TTC549 (cell line): ENCODE data around the gene SYNGR3.
"Not testable (repeated sequence)": the region's sequence is repeated elsewhere in the genome, so short reads cannot be mapped to it uniquely, and the experiment has no call there.

ENCODE experiments used
- FAIRE-seq: peaks from 2 replicates; lab custom pipeline; 2012; peaks lifted over from hg19 to GRCh38; lab: Jason Lieb, UNC

The SYNGR3 gene

DNA sequence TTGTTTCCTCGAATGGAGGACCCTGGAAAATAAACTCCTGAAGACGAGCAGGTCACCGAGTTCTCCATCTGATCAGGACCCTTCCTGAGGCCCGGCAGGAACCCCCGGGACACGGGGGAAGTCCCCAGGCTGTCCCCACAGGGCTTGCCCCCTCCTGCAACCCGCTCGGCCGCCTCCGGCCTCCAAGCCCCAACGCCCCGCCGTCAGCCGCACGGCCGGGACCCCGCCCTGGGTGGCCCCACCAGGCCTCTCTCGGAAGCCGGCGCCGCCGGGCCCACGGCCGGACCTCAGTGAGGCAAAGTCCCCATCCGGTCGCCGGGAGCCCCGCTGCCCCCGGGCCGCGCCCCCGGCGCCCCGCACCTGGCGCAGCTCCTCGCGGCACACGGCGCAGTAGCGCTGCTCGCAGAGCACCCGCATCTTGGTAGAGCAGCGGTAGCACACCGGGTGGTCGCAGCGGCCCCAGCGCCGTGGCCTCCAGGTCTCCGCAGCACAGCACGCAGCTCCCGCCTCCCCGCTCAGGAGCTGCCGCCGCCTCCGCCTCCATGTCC, 19.5 kb downstream of the SYNGR3 start:
- no peak for FAIRE-seq

DNA sequence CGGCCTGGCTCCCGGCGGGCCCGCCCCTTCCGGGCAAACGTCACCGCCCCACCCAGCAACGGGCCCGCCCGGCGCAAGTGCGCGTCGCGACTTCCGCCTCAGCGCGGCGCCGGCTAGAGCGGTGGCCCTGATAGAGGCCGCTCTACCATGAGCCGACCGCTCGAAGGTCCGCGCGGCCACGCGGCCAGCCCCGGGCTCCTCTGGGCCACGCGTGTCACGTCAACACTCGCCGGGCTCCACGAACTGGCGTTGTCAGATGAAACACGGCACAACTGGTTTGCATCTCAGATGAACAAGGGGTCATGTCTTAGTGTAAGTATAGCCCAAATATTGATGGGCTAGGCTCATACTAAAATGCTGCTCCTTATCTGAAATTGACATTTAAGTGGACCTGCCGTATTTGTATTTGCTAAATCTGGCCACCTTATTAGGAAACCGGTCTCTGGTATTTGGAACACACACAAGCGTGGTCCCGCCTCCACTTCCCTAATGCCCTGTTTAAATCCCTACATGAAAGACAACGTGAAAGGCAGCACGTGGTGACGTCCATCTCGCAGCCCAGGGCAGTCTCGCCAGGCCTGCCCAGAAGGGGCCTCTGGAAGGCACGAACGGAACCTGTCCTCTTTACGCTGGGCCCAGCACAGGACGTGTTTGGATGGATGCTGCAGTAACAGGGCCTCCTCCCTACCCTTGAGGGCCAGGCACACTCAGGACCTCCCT, 20.2 kb downstream of the SYNGR3 start, which contains the start of gene ZNF598:
ZNF598 (minus strand) TSS at position 31 of the 720 bp plus-strand sequence.
- no peak for FAIRE-seq

DNA sequence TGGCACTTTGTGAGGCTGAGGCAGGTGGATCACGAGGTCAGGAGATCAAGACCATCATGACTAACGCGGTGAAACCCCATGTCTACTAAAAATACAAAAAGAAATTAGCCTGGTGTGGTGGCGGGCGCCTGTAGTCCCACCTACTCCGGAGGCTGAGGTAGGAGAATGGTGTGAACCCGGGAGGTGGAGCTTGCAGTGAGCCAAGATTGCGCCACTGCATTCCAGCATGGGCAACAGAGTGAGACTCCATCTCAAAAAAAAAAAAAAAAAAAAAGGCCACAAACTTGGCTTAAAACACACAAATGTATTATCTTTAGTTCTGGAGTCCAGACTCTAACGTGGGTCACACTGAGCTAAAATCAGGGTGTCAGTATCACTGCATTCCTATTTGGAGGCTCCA, 22.0 kb downstream of the SYNGR3 start:
- FAIRE-seq: not testable (repeated sequence)

DNA sequence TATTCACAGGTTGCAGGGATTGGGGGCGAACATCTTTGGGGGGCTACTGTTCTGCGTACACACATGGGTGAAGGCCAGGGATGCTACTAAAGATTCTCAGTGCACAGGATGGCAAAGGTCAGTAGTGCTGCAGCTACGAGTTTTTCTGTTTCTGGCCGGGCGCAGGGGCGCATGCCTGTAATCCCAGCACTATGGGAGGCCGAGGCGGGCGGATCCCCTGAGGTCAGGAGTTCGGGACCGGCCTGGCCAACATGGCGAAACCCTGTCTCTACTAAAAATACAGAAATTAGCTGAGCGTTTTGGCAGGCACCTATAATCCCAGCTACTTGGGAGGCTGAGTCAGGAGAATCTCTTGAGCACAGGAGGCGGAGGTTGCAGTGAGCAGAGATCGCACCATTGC, 23.8 kb downstream of the SYNGR3 start:
- no peak for FAIRE-seq

DNA sequence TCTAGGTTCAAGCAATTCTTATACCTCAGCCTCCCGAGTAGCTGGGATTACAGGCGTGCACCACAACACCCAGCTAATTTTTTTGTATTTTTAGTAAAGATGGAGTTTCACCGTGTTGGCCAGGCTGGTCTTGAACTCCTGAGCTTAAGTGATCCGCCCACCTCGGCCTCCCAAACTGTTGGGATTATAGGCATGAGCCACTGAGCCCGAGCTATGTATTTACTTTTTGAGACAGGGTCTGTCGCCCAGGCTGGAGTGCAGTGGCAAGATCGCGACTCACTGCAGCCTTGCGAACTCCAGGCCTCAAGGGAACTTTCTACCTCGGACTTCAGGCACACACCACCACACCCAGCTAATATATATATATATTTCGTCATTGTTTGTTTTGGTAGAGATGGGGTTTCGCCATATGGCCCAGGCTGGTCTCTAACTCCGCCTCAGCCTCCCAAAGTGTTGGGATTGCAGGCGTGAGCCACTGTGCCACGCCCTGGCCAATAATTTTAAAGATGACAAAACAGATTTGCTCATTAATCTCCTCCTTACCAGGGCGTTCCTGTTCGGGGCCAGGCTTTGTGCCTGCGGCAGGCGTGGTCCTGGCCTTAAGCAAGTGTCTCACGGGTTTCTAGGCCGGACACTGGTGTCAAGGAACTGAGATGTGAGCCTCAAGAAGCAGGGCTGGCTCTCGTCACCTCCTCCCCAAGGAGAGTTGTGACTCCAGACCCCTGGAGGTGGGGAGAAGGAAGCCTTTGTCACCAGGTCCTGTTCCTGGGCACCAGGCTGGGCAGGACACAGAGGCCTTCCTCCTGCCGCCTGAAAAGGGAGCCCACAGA, 25.6 kb downstream of the SYNGR3 start:
- FAIRE-seq: no peak

DNA sequence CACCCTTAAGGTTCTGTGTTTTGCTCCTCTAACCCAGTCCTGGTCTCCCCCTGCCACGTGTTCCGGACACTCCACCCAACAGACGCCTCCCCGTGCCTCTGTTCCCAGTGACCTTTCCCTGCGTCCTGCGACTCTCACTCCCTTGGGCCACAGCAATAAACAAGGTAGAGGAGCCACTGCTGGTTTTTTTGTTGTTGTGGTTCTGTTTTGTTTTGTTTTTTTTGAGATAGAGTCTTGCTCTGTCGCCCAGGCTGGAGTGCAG, 26.1 kb downstream of the SYNGR3 start:
- FAIRE-seq: no peak

DNA sequence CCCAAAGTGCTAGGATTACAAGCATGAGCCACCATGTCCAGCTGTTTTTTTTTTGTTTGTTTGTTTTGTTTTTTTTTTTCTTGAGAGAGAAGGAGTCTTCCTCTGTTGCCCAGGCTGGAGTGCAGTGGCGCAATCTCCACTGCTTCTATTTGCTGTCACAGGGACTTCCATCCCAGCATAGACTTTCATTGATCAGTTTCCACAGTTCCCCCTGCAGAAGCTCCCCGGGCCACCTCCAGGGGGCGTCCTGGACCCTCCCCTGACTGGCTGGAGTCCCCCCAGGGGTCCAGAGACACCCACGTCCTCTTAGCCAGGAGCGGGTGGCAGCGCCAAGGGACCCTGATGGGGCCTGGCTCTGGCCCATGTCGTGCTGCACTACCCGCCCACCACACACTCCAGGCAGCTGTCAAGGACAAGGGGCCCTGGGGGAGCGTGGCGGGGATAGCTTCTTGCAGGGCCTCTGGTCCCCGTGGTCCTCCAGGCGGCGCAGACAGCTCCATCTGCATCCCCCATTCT, 26.7 kb downstream of the SYNGR3 start:
- no peak for FAIRE-seq

DNA sequence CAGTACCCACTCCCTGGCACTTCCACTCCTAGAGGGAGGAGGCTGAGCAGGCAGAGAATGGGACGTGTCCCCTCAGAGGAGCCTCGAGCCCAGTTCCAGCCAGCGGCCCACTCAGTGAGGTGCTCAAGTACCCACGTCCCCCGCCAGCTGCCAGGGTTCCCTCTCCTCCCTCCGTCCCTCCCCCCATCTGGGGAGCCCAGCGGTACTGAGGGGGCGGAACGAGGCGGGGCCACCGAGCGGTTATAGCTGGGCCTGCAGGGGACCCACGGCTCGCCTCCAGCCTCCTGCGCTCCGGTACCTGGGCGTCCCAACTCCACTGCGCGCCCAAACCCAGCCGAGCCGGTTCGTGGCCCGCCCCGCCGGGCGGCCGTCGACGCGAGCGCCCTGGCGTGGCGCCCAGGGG, 29.7 kb downstream of the SYNGR3 start, which contains the start of gene NPW:
NPW (plus strand) TSS at position 268 of the 403 bp plus-strand sequence.
- FAIRE-seq: no peak

DNA sequence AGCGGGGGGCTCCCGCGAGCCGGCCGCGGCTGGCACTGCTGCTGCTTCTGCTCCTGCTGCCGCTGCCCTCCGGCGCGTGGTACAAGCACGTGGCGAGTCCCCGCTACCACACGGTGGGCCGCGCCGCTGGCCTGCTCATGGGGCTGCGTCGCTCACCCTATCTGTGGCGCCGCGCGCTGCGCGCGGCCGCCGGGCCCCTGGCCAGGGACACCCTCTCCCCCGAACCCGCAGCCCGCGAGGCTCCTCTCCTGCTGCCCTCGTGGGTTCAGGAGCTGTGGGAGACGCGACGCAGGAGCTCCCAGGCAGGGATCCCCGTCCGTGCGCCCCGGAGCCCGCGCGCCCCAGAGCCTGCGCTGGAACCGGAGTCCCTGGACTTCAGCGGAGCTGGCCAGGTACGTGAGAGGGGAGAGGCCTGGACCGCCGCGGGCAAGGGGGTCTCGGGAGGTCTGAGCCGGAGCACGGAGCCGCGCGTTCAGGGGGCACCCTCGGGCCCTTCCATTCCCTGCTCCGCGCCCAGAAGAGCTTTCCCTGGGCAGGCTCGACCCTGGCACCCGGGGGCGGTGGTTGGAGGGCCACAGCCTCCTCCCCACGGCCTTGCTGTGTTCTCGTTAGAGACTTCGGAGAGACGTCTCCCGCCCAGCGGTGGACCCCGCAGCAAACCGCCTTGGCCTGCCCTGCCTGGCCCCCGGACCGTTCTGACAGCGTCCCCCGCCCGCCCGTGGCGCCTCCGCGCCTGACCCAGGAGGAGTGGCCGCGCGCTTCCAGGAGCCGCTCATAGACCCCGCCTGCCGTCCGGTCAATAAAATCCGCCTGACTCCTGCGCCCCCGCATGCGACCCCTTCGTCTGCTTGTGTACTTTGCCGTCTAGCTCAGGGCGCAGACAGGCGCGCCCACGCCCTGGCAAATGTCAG, 30.4 kb downstream of the SYNGR3 start:
- FAIRE-seq: no peak

DNA sequence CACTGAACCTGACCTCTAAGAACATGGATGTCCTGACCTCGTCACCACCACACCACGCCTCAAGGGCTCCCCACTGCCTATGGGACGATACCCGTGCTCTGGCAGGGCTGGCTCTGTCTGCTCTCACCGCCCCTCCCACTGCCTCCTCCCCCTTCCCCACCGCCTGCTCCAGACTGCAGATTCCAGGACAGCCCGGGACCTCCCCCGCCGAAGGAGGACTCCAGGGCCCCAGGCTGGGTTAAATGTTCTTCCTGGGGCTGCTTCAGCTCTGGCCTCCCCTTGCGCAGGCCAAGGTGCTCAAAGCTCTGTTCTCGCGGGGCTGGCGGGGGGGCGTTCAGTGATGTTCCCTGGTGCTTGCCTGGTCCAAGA, 32.9 kb downstream of the SYNGR3 start:
- no peak for FAIRE-seq

DNA sequence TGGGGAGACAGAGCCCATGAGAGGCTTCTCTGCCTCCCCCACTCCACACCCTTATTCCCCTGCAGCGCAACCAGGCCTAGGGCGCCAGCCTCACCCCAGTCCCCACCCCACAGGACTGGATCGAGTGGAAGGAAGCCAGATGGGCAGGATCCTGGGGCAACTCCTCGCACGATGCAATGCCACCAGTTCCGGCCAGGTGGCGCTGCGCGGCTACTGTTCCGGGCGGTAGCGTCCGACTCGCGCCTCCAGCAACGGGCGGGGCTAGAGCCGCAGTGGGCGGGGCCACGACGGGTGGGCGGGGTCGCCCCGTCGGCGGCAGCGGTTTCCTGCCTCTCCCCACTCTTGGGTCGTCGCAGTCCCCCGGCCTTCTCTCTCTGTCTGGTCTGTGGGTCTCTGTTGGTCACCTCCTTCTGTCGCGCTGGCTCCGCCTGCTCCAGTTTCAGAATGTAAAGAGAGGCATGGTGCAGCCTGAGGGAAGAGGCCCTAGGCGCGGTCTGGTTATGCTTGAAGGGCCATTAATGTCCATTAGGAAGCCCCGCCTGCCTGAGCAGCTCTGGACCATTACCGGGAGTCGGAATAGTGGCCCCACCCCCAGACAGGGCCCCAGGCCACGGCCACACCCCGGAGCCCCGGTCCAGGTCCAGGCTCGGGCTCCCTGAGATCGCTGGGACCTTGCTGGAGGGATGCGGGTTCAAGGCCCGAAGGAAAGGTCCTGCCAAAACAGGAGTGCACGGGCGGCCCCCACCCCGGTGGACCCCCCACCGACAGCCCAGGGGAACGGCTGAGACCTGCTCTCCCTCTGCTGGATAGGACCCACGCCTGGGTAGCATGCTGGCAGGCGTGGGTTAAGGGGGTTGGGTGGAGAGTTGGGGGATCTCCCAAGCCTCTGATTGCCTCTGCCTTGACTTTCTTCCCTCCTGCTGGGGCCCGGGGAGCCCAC, 33.6 kb downstream of the SYNGR3 start:
- no peak for FAIRE-seq

DNA sequence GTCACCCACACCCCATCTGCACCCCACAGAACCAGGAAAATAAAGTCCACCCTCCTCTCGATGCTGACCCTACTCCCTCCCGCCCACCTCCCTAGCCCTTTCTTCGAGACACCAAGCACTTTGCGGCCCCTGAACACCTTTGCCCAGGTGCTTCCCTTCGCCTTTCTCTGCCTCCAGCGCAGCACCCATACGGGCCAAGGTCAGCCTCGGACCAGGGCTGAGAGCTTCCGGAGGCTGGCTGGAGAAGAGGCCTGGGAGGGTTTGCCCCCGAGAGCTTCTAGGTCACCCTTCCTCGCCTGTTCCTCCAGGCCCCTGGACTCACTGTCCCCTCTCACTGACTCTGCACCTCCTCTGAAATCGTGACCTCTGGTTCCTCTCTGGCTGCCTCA, 34.3 kb downstream of the SYNGR3 start:
- FAIRE-seq: no peak

DNA sequence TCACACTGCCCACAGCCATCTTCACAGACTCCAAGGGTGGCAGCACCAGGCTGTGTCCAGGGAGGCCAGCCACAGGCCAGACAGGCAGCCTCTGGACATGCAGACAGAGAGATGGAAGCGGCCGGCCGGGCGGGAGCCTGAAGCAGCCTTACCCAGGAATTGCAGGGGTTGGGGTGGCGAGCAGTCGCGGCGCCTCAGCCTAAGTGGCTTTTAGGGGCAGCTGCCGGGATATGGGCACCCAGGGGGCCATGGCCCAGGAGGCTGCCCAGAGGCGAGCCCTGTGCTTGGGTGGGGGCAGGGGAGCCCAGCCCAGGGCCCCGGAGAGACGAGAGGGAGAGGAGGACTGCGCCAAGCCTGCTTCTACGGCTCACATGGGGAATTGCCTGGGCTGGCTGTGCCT, 35.5 kb downstream of the SYNGR3 start:
- no peak for FAIRE-seq

DNA sequence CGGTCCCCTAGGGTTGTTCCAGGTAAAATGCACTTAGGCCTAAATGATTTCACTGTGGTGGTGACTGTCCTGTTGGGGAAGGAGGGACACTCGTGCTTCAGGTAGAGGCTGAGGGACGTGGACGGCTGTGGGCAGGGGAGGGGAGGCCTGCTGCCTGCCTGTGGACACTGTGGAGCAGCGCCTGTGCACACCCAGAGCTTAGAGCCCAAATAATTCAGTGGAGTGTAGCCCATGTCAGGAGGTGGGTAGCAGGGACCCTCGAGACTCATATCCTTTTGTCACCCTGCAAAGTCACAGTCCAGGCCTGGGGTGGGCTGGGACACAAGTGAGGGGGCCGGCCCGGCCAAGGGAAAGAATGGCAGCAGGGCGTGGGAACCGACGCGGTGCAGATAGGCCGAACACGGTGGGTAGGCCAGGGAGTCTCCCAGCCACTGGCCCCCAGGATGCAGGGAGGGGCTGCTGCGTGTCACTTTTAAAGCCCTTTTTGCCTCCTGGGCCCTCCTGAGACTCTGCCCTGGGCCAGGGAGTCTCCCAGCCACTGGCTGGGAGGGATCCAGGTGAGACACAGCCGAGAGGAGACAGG, 36.2 kb downstream of the SYNGR3 start:
- FAIRE-seq: no peak

DNA sequence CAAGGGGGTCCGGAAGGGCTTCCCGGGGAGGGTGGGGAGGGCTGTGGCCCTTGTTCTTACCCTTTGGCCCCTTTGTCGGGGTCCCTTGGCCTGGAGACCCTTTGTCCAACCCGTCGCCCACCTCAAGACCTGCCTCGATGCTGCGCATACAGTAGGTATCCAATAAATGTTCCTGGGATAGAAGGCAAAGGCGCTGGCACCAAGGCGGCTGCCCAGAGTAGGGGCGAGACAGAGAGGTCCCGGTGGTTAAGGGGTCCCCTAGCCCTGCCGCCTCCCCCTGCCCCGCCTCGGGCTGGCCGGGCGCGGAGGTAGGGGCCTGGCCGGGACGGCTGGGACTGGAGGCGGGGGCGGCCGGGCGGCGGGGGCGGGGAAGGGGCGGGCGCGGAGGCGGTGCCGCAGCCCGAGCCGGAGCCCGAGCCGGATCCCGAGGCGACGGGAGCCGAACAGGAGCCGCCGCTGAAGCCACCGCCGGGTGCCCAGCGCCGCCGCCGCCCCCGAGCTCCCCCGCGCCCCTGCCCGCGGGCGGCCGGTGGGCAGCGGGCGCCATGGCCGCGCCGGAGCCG, 36.8 kb downstream of the SYNGR3 start, which contains the start of gene NHERF2:
NHERF2 (plus strand) TSS at position 442 of the 563 bp plus-strand sequence; CDS start at position 546, 104 bp downstream.
- no peak for FAIRE-seq

DNA sequence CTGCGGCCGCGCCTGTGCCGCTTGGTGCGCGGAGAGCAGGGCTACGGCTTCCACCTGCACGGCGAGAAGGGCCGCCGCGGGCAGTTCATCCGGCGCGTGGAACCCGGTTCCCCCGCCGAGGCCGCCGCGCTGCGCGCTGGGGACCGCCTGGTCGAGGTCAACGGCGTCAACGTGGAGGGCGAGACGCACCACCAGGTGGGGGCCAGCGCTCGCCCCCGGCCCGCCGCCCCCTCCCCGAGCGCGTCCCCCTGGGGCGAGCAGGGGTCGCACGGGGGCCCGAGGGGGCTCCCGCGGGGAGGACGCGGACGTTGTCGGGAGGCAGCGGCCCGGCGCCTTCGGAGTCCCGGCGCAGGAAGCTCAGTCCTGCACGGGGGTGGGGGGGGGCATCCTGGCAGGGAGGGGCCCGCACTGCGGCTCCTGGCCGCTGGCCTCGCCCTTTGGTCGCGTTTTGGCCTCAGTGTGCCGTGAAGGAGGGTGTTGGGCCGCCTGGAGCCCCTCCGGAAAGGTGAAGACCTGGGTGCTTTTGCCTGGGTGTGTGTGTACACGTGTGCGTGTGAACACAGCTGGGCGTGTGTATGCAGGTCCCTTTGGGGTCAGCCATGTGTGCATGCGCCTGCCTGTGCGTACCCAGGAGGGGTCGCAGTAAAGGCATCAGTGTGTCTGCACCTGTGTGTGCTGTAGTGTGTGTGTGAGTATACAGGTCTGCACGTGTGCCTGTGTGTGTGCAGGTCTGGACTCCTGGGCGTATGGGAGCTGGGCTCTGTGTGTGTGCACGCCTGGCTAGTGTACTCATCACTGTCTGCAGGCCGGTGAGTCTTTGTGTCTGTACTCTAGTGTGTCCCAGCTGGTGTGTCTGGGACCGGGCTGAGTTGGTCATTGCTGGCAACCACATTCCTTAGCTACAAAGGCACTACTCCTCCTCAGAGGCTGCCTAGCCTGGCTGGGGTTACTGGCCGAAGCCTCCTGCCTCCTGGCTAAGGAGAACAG, 37.5 kb downstream of the SYNGR3 start:
- no peak for FAIRE-seq

DNA sequence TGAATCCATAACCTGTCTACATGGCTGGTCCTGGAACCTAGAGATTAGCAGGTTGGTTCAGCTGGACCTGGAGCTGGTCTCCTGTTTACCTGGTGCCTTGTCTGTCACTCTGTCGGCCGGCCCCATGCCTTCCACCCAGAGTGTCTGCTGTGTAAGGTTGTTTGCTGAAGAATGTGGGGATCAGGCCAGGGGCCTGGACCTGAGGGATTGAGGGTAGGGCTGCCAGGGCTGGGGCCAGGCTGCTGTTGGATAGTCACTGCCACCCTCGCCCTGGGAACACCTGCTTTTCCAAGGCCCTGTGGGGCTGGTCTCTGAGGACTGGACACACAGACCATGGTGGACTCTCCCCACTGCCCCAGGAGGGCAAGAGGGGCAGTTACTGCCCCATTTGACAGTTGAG, 38.4 kb downstream of the SYNGR3 start:
- FAIRE-seq: no peak

DNA sequence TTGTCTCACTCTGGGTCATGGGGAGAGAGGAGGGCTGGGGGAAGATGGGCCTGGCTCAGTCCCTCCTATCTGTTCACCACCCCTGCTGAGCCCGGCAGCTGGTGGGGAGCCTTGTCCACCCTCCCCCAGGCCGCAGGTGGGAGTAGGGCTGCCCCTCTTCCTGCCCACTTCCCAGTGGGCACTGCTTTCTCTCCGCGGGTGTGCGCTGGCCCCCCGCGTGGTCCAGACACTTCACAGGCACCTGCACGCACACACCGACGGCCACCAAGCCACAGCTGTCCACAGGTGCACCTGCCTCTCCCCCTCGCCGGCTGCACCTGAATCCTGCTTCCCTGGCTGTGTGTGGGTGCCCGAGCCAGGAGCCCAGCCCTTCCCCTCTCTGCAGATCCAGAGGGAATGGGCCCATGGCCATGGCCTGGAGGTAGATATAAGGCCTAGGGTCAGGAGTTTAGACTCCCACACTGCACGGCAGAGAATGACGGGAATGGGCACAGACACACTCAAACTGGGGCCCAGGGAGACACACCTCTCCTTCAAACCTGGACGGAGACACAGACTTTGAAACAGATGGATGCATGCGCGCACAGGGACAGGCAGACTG, 39.0 kb downstream of the SYNGR3 start:
- FAIRE-seq: no peak

DNA sequence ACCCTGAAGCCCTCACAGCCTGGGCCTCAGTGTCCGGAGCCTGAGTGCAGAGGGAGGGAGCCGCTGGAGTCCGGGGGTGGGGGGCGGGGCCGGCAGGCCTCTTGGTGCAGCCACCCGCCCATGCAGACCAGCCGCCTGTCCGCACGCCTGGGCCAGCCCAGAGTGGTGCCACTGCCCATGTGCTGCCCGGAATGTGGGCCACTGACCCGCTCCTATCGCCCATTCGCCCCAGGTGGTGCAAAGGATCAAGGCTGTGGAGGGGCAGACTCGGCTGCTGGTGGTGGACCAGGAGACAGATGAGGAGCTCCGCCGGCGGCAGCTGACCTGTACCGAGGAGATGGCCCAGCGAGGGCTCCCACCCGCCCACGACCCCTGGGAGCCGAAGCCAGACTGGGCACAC, 39.6 kb downstream of the SYNGR3 start:
- FAIRE-seq: no peak
